Stimulated activated CD8-positive, alpha-beta memory T cell treated with anti-CD3 and anti-CD28 coated beads, Interleukin-2, amount 100 ng/mL, for 48 hours (primary cell): ENCODE data around the gene LRP1.

Source experiments
- DNase-seq, 2 donors: peaks; one replicate each; pipeline ENCODE4 v3.0.0-alpha.2; 2020; ENCODE audit warnings: low read depth in 2 of 2

Gene LRP1

DNA sequence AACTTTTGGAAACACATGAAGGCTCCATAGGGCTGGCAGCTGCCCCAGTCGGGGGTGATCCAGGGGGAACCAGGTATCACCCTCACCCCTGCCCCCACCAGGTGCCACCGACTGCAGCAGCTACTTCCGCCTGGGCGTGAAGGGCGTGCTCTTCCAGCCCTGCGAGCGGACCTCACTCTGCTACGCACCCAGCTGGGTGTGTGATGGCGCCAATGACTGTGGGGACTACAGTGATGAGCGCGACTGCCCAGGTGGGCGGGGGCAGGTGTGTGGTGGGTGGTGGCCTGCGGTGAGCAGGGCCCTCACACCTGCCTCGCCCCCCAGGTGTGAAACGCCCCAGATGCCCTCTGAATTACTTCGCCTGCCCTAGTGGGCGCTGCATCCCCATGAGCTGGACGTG lies 66.0 kb downstream of the LRP1 start:
- DNase-seq, result no peak

DNA sequence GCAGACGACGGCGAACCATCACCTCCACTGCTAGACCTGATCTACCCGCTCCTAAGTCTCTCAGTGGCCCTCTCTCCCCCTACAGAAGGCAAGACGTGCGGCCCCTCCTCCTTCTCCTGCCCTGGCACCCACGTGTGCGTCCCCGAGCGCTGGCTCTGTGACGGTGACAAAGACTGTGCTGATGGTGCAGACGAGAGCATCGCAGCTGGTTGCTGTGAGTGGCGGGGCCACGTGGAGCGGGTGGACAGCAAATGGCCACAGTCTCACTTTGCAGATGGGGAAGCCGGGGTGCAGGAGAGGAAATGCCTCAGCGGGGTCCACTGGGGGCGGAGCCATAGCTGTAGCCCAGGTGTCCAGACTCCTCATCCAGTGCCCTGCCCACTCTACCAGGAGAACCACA lies 66.9 kb downstream of the LRP1 start:
- DNase-seq, result no peak

DNA sequence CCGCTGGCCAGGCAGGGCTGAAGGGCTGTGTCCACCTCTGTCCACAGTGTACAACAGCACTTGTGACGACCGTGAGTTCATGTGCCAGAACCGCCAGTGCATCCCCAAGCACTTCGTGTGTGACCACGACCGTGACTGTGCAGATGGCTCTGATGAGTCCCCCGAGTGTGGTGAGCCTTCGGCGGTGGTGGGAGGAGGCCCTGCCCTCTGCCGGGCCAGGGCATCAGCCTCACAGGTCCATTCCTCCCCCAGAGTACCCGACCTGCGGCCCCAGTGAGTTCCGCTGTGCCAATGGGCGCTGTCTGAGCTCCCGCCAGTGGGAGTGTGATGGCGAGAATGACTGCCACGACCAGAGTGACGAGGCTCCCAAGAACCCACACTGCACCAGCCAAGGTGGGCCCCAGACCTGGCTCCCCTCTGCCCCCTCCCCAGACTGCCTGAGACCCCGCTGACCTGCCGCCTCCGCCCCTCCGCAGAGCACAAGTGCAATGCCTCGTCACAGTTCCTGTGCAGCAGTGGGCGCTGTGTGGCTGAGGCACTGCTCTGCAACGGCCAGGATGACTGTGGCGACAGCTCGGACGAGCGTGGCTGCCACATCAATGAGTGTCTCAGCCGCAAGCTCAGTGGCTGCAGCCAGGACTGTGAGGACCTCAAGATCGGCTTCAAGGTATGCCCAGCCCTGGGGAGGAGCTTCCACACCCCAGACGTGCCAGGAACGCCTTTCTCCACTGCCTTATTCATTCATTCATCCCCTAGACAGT lies 67.5 kb downstream of the LRP1 start:
- no peak for DNase-seq

DNA sequence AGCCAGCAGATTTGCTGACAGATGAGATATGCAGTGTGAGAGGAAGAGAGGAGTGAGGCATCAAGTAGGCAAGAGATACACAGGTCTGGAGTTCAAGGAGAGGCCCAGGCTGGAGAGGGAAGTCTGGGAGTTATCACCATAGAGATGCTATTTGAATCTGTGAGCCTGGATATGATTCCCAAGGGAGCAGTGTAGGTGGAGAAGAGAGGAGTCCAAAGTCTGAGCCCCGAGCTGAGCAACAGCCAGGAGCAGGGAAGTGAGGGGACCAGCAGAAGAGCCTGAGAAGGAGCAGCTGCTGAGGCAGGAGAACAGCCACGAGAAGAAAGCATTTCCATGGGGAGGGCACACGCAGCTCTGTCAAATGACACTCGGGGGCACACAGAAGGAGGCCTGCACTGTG lies 68.2 kb downstream of the LRP1 start:
- DNase-seq, result no peak

DNA sequence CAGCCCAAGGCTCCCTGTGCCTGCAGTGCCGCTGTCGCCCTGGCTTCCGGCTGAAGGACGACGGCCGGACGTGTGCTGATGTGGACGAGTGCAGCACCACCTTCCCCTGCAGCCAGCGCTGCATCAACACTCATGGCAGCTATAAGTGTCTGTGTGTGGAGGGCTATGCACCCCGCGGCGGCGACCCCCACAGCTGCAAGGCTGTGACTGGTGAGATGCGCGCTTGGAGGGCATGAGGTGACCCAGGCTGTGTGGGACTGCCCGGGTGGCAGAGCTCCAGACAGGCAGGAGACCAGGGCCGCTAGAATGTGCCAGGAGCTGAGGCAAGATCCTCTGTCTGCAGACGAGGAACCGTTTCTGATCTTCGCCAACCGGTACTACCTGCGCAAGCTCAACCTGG lies 68.7 kb downstream of the LRP1 start:
- DNase-seq, result no peak

DNA sequence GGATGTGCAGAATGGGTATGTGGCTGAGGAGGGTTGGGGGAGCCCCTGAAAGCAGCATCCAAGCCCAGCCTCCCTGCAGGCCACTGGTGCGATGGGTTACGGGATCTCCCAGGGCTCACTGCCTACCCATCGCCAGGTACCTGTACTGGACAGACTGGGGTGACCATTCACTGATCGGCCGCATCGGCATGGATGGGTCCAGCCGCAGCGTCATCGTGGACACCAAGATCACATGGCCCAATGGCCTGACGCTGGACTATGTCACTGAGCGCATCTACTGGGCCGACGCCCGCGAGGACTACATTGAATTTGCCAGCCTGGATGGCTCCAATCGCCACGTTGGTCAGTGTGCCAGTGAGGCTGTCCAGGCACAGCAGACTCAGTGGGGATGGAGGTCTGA lies 70.0 kb downstream of the LRP1 start:
- no peak for DNase-seq

DNA sequence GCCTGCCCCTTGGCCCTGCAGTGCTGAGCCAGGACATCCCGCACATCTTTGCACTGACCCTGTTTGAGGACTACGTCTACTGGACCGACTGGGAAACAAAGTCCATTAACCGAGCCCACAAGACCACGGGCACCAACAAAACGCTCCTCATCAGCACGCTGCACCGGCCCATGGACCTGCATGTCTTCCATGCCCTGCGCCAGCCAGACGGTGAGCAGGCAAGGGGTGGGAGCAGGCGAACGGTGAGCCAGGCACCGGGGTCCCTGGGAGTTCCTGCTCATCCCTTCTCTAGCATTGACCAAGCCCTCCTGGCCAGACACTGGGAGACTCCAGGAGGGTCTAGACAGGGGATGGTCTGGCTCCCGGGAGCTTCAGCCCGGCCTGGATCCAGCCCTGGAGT lies 70.9 kb downstream of the LRP1 start:
- DNase-seq, result no peak

DNA sequence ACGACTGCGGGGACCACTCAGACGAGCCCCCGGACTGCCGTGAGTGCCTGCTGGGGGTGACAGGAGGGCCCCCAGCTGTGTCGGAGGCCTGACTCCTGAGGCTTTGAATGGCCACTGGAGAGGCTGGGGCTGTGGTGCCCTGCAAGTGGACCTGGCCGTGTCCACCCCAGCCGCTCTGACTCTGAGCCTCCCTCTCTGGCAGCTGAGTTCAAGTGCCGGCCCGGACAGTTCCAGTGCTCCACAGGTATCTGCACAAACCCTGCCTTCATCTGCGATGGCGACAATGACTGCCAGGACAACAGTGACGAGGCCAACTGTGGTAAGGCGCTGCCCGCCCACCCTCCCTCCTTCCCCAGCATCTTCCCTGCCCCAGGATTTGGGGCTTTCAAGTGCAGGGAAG lies 72.2 kb downstream of the LRP1 start:
- DNase-seq, result no peak

DNA sequence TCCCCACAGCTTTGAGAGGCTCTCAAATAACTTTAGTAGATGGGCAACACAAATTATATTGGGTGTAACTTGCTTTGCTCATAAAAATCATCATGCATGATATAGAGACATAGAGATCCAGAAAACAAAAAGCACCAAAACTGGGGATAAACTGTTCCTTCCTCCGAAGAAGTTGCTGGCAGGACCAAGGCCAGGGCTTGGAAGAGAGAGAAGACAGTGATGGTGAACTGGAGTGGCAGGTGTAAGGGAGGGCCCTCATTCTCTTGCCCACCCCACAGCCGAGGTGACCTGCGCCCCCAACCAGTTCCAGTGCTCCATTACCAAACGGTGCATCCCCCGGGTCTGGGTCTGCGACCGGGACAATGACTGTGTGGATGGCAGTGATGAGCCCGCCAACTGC lies 72.9 kb downstream of the LRP1 start:
- DNase-seq, result no peak

DNA sequence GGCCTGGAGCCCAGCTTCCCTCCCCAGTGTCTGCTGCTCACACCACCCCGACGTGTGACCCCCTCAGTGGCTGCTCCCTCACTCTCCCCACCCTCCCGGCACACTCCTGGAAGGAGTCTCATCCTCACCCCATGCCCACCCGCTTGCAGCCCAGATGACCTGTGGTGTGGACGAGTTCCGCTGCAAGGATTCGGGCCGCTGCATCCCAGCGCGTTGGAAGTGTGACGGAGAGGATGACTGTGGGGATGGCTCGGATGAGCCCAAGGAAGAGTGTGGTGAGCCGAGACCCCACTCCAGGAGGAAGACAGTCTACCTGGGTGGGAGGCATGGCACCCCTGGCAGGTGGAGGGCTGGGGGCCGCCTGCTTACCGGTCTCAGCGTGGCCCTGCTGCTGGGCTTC lies 73.3 kb downstream of the LRP1 start:
- DNase-seq, result no peak

DNA sequence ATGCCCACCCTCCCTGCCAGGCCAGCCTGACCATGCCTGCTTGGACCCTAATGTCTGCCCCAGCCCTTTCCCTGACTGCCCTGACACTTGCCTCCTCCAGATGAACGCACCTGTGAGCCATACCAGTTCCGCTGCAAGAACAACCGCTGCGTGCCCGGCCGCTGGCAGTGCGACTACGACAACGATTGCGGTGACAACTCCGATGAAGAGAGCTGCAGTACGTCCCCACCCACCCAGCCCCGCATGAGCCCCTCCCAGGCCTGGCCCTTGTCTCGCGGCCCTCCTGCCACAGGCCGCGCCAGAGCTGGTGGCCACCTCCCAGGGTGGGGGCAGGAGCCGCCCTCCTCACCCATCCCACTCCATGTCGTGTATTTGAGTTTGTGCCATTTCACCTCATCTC lies 74.0 kb downstream of the LRP1 start:
- no peak for DNase-seq

DNA sequence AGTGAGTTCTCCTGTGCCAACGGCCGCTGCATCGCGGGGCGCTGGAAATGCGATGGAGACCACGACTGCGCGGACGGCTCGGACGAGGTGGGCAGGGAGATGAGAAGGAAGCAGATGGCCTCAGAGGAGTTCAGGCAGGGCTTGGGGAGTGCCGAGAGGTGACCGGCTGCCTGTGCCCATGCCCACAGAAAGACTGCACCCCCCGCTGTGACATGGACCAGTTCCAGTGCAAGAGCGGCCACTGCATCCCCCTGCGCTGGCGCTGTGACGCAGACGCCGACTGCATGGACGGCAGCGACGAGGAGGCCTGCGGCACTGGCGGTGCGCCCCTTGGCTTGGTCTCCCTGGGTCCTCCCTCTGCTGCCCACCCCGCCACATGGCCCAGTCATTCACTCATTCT lies 74.9 kb downstream of the LRP1 start:
- DNase-seq, result no peak

DNA sequence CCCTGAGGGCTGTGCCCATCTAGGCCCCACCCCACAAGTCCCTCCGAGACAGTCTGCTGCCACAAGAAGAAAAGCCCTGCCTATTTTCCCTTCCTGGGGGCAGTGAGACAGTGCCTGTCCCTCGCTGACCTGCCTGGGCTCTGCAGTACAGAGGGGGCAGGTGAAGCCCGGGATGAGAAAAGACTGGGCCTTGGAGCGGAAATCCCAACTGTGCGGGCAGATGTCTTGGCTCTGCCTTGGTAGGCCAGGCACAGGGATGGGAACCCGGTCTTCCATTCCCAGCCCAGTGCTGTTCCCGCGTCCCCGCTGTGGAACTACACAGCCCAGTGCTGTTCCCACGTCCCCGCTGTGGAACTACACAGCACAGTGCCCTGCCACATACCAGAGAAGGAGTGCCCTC lies 75.5 kb downstream of the LRP1 start:
- DNase-seq, result no peak

DNA sequence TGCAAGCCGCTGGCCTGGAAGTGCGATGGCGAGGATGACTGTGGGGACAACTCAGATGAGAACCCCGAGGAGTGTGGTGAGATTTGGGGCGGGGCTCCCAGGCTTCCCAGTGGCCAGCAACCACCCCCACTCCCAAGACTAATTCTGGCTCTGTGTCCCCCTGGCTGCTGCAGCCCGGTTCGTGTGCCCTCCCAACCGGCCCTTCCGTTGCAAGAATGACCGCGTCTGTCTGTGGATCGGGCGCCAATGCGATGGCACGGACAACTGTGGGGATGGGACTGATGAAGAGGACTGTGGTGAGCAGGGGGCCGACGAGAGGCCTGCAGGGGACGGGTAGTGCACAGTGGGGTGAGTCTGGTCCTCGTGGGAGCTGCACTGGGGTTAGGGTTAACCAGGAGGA lies 76.2 kb downstream of the LRP1 start:
- DNase-seq, result no peak

DNA sequence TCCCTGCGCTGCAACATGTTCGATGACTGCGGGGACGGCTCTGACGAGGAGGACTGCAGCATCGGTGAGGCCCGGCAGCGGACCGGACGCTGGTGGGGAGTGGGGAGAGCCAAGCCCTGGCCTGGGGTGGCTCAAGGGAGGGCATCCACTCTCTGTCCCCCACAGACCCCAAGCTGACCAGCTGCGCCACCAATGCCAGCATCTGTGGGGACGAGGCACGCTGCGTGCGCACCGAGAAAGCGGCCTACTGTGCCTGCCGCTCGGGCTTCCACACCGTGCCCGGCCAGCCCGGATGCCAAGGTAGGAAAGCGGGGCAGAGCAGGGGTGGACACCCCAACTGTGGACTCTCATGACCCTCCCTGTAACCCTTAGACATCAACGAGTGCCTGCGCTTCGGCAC lies 76.9 kb downstream of the LRP1 start:
- no peak for DNase-seq

DNA sequence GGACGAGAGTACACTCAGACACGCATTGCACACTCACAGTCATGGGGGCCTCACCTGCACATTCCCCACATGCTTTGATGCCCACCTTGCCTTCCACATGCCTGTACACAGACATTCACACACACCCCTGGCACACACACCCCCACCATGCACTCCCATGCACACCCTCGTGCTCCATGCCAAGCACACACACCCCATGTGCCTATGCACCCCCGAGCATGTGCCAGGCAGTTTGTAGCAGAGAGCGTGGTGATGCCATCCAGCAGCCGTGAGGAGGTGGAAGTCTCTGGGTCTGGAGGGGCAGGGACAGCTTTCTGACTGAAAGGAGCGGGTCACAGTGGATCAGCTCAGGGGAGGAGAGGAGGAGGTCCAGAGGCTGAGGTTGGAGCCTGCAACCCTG lies 77.6 kb downstream of the LRP1 start:
- no peak for DNase-seq

DNA sequence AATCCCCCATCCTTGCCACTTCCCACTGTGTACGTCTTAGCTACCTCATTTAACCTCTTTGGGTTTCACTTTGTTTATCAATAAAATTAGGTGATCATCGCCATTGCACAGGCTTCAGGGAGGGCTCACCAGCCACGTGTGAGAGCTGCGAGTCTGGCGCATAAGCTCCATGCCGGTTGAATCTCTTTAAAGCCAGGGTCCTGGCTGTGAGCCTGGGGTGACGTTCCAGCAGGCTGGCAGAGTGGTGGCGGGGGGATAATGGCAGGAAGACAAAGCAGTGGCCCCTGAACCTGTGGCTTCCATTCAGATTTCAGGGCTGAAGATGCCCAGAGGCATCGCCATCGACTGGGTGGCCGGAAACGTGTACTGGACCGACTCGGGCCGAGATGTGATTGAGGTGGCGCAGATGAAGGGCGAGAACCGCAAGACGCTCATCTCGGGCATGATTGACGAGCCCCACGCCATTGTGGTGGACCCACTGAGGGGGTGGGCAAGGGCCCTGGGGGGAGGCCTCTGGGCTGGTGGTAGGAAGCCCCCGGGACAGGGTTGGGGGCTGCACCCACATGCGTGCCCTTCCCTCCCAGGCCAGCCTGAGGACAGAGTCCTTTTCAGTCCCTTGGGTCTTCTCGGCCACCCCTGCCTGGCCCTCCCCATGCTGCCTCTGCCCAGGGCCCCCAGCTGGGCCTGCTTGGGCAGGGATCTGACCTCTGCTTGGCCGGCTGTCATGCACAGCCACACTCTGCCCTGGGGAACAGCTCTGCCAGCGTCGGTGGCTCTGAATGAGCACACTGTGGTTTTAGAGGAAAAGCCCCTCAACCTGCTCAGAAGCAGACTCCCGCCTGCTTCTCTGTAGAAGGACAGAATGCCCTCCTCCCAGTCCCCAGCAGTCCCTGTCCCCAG lies 79.7 kb downstream of the LRP1 start:
- DNase-seq, result no peak

DNA sequence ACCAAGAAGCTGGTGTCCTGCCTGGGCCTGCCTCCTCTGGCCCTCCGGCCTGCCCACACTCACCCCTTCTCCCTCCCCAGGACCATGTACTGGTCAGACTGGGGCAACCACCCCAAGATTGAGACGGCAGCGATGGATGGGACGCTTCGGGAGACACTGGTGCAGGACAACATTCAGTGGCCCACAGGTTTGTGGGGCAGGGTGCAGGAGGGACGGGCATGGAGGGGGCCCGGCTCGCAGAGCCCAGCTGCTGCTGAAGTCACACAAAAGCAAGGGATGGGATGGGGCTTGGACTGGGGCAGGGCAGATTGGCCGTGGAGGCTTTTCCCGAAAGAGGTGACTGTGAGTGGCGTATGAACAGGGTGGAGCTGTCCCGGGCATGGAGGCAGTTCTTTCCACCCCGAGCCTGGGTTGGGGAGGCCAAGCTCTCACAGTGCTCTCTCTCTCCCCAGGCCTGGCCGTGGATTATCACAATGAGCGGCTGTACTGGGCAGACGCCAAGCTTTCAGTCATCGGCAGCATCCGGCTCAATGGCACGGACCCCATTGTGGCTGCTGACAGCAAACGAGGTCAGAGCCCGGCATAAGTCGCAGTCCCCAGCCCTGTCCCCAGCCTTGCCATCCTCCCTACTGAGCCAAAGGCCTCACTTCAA lies 80.5 kb downstream of the LRP1 start:
- no peak for DNase-seq

DNA sequence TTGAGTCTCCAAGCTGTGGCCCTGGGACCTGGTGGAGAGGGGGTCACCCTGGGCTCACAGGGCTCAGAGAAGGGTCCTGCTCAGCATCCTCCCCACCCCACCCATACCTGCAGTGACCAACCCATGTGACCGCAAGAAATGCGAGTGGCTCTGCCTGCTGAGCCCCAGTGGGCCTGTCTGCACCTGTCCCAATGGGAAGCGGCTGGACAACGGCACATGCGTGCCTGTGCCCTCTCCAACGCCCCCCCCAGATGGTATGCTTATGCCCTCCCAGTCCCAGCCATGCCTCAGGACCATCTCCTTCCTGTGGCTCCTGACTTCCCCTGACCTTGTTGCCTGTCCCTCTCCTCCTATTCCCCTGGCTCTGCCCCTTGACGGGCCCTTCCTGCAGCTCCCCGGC lies 81.6 kb downstream of the LRP1 start:
- no peak for DNase-seq

DNA sequence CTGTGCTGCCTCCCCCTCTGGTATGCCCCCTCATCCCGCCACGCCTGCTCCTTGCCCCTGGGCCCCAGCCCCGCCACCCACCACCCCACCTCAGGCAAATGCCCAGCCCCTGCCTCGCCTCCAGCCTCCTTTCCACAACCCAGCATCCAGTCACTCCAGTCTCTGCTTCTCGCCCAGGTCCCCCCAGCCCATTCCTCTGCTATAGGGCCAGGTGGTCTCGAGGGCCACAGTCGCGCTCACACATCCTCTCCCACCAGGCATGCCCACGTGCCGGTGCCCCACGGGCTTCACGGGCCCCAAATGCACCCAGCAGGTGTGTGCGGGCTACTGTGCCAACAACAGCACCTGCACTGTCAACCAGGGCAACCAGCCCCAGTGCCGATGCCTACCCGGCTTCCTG lies 82.2 kb downstream of the LRP1 start:
- DNase-seq, result no peak

DNA sequence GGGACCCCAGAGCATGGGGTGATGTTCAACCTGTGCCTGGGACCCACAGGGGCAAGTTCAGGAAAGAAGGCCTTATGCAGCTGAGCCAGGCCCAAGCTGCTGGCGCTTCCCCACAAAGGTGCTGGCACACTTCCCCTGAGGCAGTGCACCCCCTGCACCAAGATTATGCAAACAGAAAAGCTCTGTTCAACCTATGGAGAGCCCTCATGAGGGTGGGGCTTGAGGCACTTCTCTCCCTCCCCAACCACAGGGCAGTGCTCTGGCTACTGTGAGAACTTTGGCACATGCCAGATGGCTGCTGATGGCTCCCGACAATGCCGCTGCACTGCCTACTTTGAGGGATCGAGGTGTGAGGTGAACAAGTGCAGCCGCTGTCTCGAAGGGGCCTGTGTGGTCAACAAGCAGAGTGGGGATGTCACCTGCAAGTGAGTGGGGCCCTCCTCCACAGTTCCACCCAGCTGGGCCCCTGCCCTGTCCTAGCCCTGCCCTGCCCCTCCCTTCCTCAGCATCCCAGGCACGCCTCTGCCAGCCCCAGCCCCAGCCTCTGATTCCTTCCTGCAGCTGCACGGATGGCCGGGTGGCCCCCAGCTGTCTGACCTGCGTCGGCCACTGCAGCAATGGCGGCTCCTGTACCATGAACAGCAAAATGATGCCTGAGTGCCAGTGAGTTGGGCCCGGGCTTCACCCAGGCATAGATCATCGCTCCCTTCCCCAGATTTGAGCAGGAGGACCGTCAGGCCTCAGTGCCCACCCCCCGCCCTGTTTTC lies 82.8 kb downstream of the LRP1 start:
- DNase-seq, result no peak
